Lung (tissue), 12 donors: ENCODE results near the gene MTA1. TPM values are rescaled to one million over a fixed set of nuclear protein-coding genes. Genes with fewer than 3 reads are reported as not detected.
A peak's percentile ranks its signal among the peaks of the same experiment; 100 is the strongest.

Source experiments
- ATAC-seq: fragments of 200-7000 bp; cut with Tn5 transposase; one replicate; pipeline ENCODE4 v1.9.1; 2020; ENCODE audit warnings: moderate number of reproducible peaks; ENCODE audit not compliant: insufficient read depth, low FRiP score
- DNase-seq, 3 donors: peaks; one replicate each; pipeline ENCODE4 v3.0.0-alpha.2; 2013 to 2017
- H3K27ac ChIP-seq, 2 donors: one replicate each; pipeline ENCODE4 v1.5.1; 2013; ENCODE audit warnings: mild to moderate bottlenecking in 2 of 2, moderate library complexity in 2 of 2, control low read depth in 1 of 2, inconsistent platforms in 1 of 2, low read depth in 1 of 2, low read length in 1 of 2
- H3K27me3 ChIP-seq, 3 donors: one replicate each; pipeline ENCODE4 v1.5.1; 2013; ENCODE audit warnings: low read length in 2 of 3; ENCODE audit not compliant: control insufficient read depth in 3 of 3, insufficient read depth in 3 of 3
- H3K36me3 ChIP-seq, 4 donors: one replicate each; pipeline ENCODE4 v1.5.1; 2013; ENCODE audit warnings: low read length in 4 of 4, mild to moderate bottlenecking in 1 of 4, moderate library complexity in 1 of 4; ENCODE audit not compliant: control insufficient read depth in 4 of 4, insufficient read depth in 4 of 4
- H3K4me1 ChIP-seq, 5 donors: one replicate each; pipeline ENCODE4 v1.5.1; 2013; ENCODE audit warnings: low read length in 5 of 5, mild to moderate bottlenecking in 2 of 5, moderate library complexity in 1 of 5; ENCODE audit not compliant: control insufficient read depth in 5 of 5, insufficient read depth in 5 of 5
- H3K4me3 ChIP-seq: one replicate; pipeline ENCODE4 v1.5.1; 2013; ENCODE audit warnings: mild to moderate bottlenecking, control low read depth, moderate library complexity
- H3K9ac ChIP-seq, 2 donors: one replicate each; pipeline ENCODE4 v1.5.1; 2013; ENCODE audit warnings: low read length in 2 of 2, control low read depth in 1 of 2; ENCODE audit not compliant: insufficient read depth in 1 of 2
- H3K9me3 ChIP-seq, 4 donors: one replicate each; pipeline ENCODE4 v1.5.1; 2013; ENCODE audit warnings: low read length in 3 of 4, mild to moderate bottlenecking in 1 of 4, moderate library complexity in 1 of 4; ENCODE audit not compliant: control insufficient read depth in 4 of 4, insufficient read depth in 3 of 4
- WGBS, 2 donors: extraction: QIAGEN DNeasy Blood & Tissue Kit; methylation state at CpG; one replicate each; pipeline ENCODE4 v1.1.7; 2013; 5-methylcytosine and 5-hydroxymethylcytosine counted together
- polyA plus RNA-seq, 2 donors: library from polyadenylated mRNA; stranded (reverse); fragments of 200-250 nt; gene quantifications; one replicate each; pipeline ENCODE4 v1.2.1, GENCODE V29; 2013
- total RNA-seq, 2 donors: library from RNA; depleted of rRNA in 1 of 2; stranded (reverse); fragments of >200 nt in 1 of 2; gene quantifications; one replicate each; pipeline ENCODE4 v1.2.1, GENCODE V29; 2014 to 2021
- TF ChIP-seq, protein P1 (sequence below): IDR thresholded peaks from 2 replicates; pipeline ENCODE4 v1.5.1; 2012; ENCODE audit warnings: mild to moderate bottlenecking; ENCODE audit errors: control extremely low read depth, extremely low read depth
- donor health status: control.
- donor health status: control.
- donor health status: Bipolar disorder and iron deficiency.
- donor health status: healthy.
- donor health status: DM: yes; HTN: yes; CAD: no.

Gene MTA1
- total and polyA plus RNA-seq, 4 donors, result 40.2 to 113 (median 63.6) TPM

DNA sequence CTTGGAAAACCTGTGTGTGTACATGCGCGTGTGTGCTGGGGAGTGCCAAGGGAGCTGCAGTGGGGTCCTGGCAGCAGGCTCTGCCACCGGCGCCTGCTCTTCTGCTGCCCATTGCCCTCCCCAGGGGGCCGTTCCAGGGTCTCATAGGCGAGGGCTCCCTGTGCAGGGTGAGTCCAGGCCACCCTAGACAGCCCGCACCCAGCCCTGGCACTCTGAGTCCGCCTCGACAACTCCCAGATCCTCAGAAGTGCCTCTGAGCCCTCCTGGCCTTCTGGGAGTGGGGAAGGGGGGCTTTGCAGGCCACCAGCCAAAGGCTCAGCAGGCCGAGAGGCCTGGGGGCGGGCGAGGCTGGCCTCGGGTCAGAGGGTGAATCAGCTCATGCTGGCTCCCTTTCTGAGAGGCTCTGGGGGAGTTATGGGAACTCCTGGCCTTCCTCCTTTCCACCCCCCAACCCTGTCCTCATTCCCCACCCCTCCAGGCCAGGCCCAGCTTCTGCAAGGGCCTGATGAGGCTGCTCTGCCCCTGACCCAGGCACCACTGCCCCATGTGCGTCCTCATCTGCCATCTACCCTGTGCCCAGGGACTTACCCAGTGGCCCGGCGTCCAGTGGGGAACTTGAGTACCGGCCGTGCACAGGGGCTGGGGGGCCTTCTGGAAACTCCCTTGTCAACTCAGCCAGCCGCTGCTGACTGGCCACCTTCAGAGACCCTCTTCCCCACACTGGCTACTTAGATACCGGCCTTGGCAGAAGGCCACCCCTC, 69.3 kb downstream of the MTA1 start:
- WGBS, 2 donors, result 62 to 71% methylated on average over 20 of the region's 20 CpGs
- H3K36me3 ChIP-seq, result peaks cover 0 to 3% (median 0%) of the 10 kb centered on the region in 4 donors

DNA sequence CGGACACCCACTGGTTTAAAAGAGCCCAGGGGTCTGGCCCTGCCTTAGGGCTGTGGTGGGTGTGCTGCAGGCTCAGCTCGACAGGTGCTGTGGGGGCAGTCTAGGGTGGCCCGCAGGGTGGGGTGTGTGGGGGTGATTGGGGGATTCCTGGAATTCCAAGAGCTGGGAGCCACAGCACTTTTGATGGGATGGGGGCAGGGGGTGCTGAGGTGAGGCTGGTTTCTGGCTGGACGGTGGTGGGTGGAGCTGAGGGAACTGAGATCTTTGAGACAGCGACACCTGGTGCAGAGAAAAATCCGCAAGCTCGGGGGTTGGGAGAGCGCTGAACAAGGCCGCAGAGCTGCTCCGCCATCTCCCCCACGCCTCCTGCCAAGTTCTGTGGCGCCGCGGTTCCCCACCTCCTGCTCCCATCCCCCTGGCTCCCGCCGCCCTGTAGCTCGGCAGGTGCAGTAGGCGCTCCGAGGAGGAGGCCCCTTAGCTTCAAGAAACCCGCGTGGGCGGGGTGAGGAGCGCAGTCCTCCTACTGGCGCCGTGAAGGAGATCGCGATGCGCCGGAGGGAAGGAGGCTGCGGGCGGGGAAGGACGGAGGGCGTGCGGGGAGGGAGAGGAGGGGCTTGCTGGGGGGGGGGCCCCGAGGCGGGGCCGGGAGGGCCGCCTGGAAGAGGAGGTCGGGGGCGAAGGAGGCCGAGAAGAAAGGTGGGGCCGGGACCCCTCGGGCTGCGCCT, 70.1 kb downstream of the MTA1 start:
- Histone ChIP-seq H3K36me3 (peaks cover 0 to 3% (median 0%) of the 10 kb centered on the region in 4 donors), H3K4me1 (peaks cover 0 to 30% (median 25%) of the 10 kb centered on the region in 5 donors), H3K4me3 (peak overlapping the region; percentile 28), H3K9me3 (no peaks in the 10 kb centered on the region), H3K27me3 (peaks cover 0 to 10% (median 0%) of the 10 kb centered on the region in 3 donors), H3K27ac (peak overlapping the region; percentile 91), H3K9ac (peak overlapping the region; percentile 19 to 53)
- WGBS, 2 donors, result 3 to 4% methylated on average over 25 to 44 of the region's 44 CpGs
- TF ChIP-seq, protein P1, sequence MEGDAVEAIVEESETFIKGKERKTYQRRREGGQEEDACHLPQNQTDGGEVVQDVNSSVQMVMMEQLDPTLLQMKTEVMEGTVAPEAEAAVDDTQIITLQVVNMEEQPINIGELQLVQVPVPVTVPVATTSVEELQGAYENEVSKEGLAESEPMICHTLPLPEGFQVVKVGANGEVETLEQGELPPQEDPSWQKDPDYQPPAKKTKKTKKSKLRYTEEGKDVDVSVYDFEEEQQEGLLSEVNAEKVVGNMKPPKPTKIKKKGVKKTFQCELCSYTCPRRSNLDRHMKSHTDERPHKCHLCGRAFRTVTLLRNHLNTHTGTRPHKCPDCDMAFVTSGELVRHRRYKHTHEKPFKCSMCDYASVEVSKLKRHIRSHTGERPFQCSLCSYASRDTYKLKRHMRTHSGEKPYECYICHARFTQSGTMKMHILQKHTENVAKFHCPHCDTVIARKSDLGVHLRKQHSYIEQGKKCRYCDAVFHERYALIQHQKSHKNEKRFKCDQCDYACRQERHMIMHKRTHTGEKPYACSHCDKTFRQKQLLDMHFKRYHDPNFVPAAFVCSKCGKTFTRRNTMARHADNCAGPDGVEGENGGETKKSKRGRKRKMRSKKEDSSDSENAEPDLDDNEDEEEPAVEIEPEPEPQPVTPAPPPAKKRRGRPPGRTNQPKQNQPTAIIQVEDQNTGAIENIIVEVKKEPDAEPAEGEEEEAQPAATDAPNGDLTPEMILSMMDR, result peak; percentile 59
- DNase-seq, result peak; percentile 91 to 95 (median 93)
- no peak for ATAC-seq

More for the DNA sequence above, 69.3 kb downstream of the MTA1 start:
- H3K4me1 ChIP-seq, result peaks cover 0 to 30% (median 25%) of the 10 kb centered on the region in 5 donors
- ATAC-seq (no peak), DNase-seq (peak in 1 of 3 donors; percentile 10)
- H3K9ac ChIP-seq, result peak overlapping the region in 1 of 2 donors; percentile 8
- peaks cover 0 to 10% (median 0%) of the 10 kb centered on the region in 3 donors for H3K27me3 ChIP-seq
- TF ChIP-seq, protein P1, result no peak
- H3K9me3 ChIP-seq, result no peaks in the 10 kb centered on the region
- peak overlapping the region; percentile 48 to 91 for H3K27ac ChIP-seq
- no peak overlapping the region for H3K4me3 ChIP-seq

DNA sequence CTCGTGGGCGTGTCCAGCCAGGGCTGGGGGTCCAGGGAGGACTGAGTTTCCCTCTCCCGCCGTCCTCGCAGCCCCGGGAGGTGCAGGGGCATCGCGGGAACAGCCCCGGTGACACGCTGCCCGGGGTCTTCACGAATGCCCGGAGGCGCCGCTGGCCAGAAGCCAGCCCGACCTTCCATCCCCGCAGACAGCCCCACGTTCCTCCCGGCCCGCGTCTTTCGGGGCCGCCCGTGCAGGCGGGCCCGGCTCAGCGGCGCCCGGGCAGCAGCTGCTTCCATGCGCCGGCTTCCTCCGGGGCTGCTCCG, 70.6 kb downstream of the MTA1 start:
- Histone ChIP-seq H3K27me3 (peaks cover 0 to 10% (median 0%) of the 10 kb centered on the region in 3 donors), H3K4me3 (peak overlapping the region; percentile 28), H3K36me3 (peaks cover 0 to 3% (median 0%) of the 10 kb centered on the region in 4 donors), H3K27ac (peak overlapping the region; percentile 91), H3K4me1 (peaks cover 0 to 30% (median 22%) of the 10 kb centered on the region in 5 donors), H3K9me3 (no peaks in the 10 kb centered on the region), H3K9ac (peak overlapping the region in 1 of 2 donors; percentile 19)
- DNase-seq, result no peak
- 0% methylated on average over 30 to 33 of the region's 33 CpGs for WGBS, 2 donors
- TF ChIP-seq, protein P1, result no peak
- ATAC-seq, result no peak
